Vagina (tissue), 2 donors: Measurements from ENCODE around the gene SMG9. TPM values are rescaled to one million over a fixed set of nuclear protein-coding genes. Genes with fewer than 3 reads are reported as not detected.

Source experiments
- DNase-seq, 2 donors: peaks; one replicate each; pipeline ENCODE4 v3.0.0-alpha.2; 2017; ENCODE audit errors: extremely low spot score in 2 of 2
- H3K27ac ChIP-seq: fragments of 200-600 bp; sonication (generic); one replicate; pipeline ENCODE4 v1.5.1; 2019
- H3K27me3 ChIP-seq: fragments of 200-600 bp; sonication (generic); one replicate; pipeline ENCODE4 v1.5.1; 2019
- H3K36me3 ChIP-seq, 2 donors: fragments of 200-600 bp; sonication (generic); one replicate each; pipeline ENCODE4 v1.5.1; 2017 to 2019
- H3K4me1 ChIP-seq: fragments of 200-600 bp; sonication (generic); one replicate; pipeline ENCODE4 v1.5.1; 2019
- H3K4me3 ChIP-seq, 2 donors: fragments of 200-600 bp; sonication (generic); 1 replicate in 1 of 2; 2 replicates in 1 of 2; pipeline ENCODE4 v1.5.1; 2016 to 2019
- H3K9me3 ChIP-seq: fragments of 200-600 bp; sonication (generic); one replicate; pipeline ENCODE4 v1.5.1; 2019
- CTCF ChIP-seq, 3 experiments: fragments of 450-650 bp in 2 of 3; fragments of 200-600 bp in 1 of 3; sonication (generic) in 1 of 3; IDR thresholded peaks; one replicate each; pipeline ENCODE4 v1.5.1; 2017 to 2019; ENCODE audit warnings: antibody characterized with exemption in 3 of 3, mild to moderate bottlenecking in 2 of 3, moderate library complexity in 2 of 3
- POLR2A ChIP-seq, 2 donors: fragments of 450-650 bp; IDR thresholded peaks; one replicate each; pipeline ENCODE4 v1.6.1; 2017; ENCODE audit warnings: antibody characterized with exemption in 2 of 2, mild to moderate bottlenecking in 2 of 2, moderate library complexity in 2 of 2
- POLR2AphosphoS5 ChIP-seq, 2 donors: sonication (generic); formaldehyde crosslinking; IDR thresholded peaks; one replicate each; pipeline ENCODE4 v1.9.0; 2017; ENCODE audit warnings: antibody characterized with exemption in 2 of 2, mild to moderate bottlenecking in 2 of 2, low read depth in 1 of 2; ENCODE audit not compliant: insufficient read depth in 1 of 2
- intact Hi-C: fragments of 100-400 bp; cut with DNase I; formaldehyde crosslinking; loops from one replicate; pipeline ENCODE4 v1.15.1; 2023
- total RNA-seq: library from RNA; depleted of rRNA; stranded (reverse); fragments of >200 nt; gene quantifications from one replicate; pipeline ENCODE4 v1.2.3, GENCODE V29; 2016

The SMG9 gene
- total RNA-seq, 1 donor from 2014 or later, result 56.5 TPM

GRCh38 chr19:43747557-43748204 lies 7.1 kb downstream of the SMG9 start:
- DNase-seq, result no peak
- H3K4me3 ChIP-seq, result no peak overlapping the region
- H3K4me1 ChIP-seq, result peaks cover 6% of the 10 kb centered on the region
- H3K27me3 ChIP-seq, result no peaks in the 10 kb centered on the region
- intact Hi-C loops, result loop anchor here (5.0 kb wide), 1 partner anchor 35 kb away; the partner anchor contains the start of gene KCNN4
- no peak overlapping the region for H3K27ac ChIP-seq
- H3K9me3 ChIP-seq, result no peaks in the 10 kb centered on the region
- TF ChIP-seq POLR2AphosphoS5 (IDR thresholded peaks at IDR 0.05; ENCODE audit: insufficient read depth in 1 of 2, low read depth in 1 of 2) (no peak), POLR2A (IDR thresholded peaks at IDR 0.05) (no peak), CTCF (IDR thresholded peaks at IDR 0.05) (no peak)
- H3K36me3 ChIP-seq, result peaks cover 0 to 69% of the 10 kb centered on the region in 2 donors

GRCh38 chr19:43743059-43743458 lies 11.7 kb downstream of the SMG9 start:
- H3K9me3 ChIP-seq, result no peaks in the 10 kb centered on the region
- intact Hi-C loops, result no loop called here
- H3K27ac ChIP-seq, result no peak overlapping the region
- peaks cover 11% of the 10 kb centered on the region for H3K4me1 ChIP-seq
- no peak for DNase-seq
- TF ChIP-seq CTCF (IDR thresholded peaks at IDR 0.05) (no peak), POLR2AphosphoS5 (IDR thresholded peaks at IDR 0.05; ENCODE audit: insufficient read depth in 1 of 2, low read depth in 1 of 2) (no peak), POLR2A (IDR thresholded peaks at IDR 0.05) (no peak)
- H3K4me3 ChIP-seq, result no peak overlapping the region
- H3K27me3 ChIP-seq, result no peaks in the 10 kb centered on the region
- H3K36me3 ChIP-seq, result peaks cover 0 to 76% of the 10 kb centered on the region in 2 donors

GRCh38 chr19:43741075-43741825 lies 13.5 kb downstream of the SMG9 start:
- no peaks in the 10 kb centered on the region for H3K9me3 ChIP-seq
- no peaks in the 10 kb centered on the region for H3K27me3 ChIP-seq
- DNase-seq, result no peak
- peaks cover 0 to 77% of the 10 kb centered on the region in 2 donors for H3K36me3 ChIP-seq
- peaks cover 11% of the 10 kb centered on the region for H3K4me1 ChIP-seq
- H3K4me3 ChIP-seq, result no peak overlapping the region
- intact Hi-C loops, result no loop called here
- no peak overlapping the region for H3K27ac ChIP-seq
- TF ChIP-seq POLR2AphosphoS5 (IDR thresholded peaks at IDR 0.05; ENCODE audit: insufficient read depth in 1 of 2, low read depth in 1 of 2) (no peak), POLR2A (IDR thresholded peaks at IDR 0.05) (no peak), CTCF (IDR thresholded peaks at IDR 0.05) (no peak)

- peak overlapping the region; percentile 53 for H3K27ac ChIP-seq
- no peak for DNase-seq
- no peaks in the 10 kb centered on the region for H3K9me3 ChIP-seq
- H3K27me3 ChIP-seq, result no peaks in the 10 kb centered on the region
- TF ChIP-seq CTCF (IDR thresholded peaks at IDR 0.05) (no peak), POLR2A (IDR thresholded peaks at IDR 0.05) (no peak), POLR2AphosphoS5 (IDR thresholded peaks at IDR 0.05; ENCODE audit: insufficient read depth in 1 of 2, low read depth in 1 of 2) (peak in 1 of 2 donors; percentile 26)
- peaks cover 0 to 74% of the 10 kb centered on the region in 2 donors for H3K36me3 ChIP-seq
- peaks cover 11% of the 10 kb centered on the region for H3K4me1 ChIP-seq
- intact Hi-C loops, result no loop called here
- no peak overlapping the region for H3K4me3 ChIP-seq
Observed at GRCh38 chr19:43739439-43740235, 15.1 kb downstream of the SMG9 start.
